Activated T-helper 17 cell treated with anti-CD3 and anti-CD28 coated beads, Interleukin-2, amount 50 U/mL, for 72 hours (primary cell): ENCODE measurements around the gene RGS7. TPM values are rescaled to one million over a fixed set of nuclear protein-coding genes. Genes with fewer than 3 reads are reported as not detected.
"Not testable (repeated sequence)": the region's sequence is repeated elsewhere in the genome, so short reads cannot be mapped to it uniquely, and the experiment has no call there.

Source experiments
- ATAC-seq: fragments of 150-1000 bp; cut with Tn5 transposase; replicated peaks from 2 replicates; pipeline ENCODE4 v1.10.0; 2021; ENCODE audit warnings: mild to moderate bottlenecking, moderate library complexity
- H3K27ac Mint-ChIP-seq: one replicate; pipeline ENCODE4 v1.8.0; 2022; ENCODE audit warnings: mixed read lengths
- H3K27me3 Mint-ChIP-seq: one replicate; pipeline ENCODE4 v1.8.0; 2022; ENCODE audit warnings: mixed read lengths
- H3K36me3 Mint-ChIP-seq: one replicate; pipeline ENCODE4 v1.8.0; 2022; ENCODE audit warnings: low read depth, mild to moderate bottlenecking, mixed read lengths
- H3K4me1 Mint-ChIP-seq: one replicate; pipeline ENCODE4 v1.8.0; 2022; ENCODE audit warnings: mixed read lengths
- H3K4me3 Mint-ChIP-seq: one replicate; pipeline ENCODE4 v1.8.0; 2022; ENCODE audit warnings: mild to moderate bottlenecking, mixed read lengths
- H3K9me3 Mint-ChIP-seq: one replicate; pipeline ENCODE4 v1.8.0; 2022; ENCODE audit warnings: mixed read lengths
- total RNA-seq, 2 donors: library from RNA; stranded (reverse); gene quantifications; one replicate each; pipeline ENCODE4 v1.2.3, GENCODE V29; 2022

The RGS7 gene
- total RNA-seq, 2 donors from 2014 or later = not detected

- H3K27me3 Mint-ChIP-seq, H3K4me3 Mint-ChIP-seq, H3K36me3 Mint-ChIP-seq, H3K4me1 Mint-ChIP-seq, ATAC-seq, H3K27ac Mint-ChIP-seq: not testable (repeated sequence)
- peaks cover 12% of the 10 kb centered on the region for H3K9me3 Mint-ChIP-seq
Observed at GRCh38 chr1:241224189-241224588, 132.8 kb downstream of the RGS7 start.

- not testable (repeated sequence) for H3K27ac Mint-ChIP-seq, ATAC-seq, H3K36me3 Mint-ChIP-seq, H3K4me1 Mint-ChIP-seq, H3K4me3 Mint-ChIP-seq, H3K27me3 Mint-ChIP-seq
- H3K9me3 Mint-ChIP-seq = peaks cover 12% of the 10 kb centered on the region
Observed at GRCh38 chr1:241222813-241223212, 134.2 kb downstream of the RGS7 start.

- Mint-ChIP-seq H3K27ac (no peak overlapping the region), H3K36me3 (no peaks in the 10 kb centered on the region), H3K4me3 (no peak overlapping the region), H3K4me1 (no peaks in the 10 kb centered on the region), H3K27me3 (no peaks in the 10 kb centered on the region), H3K9me3 (peaks cover 12% of the 10 kb centered on the region)
- ATAC-seq = no peak
Observed at GRCh38 chr1:241221319-241221718, 135.7 kb downstream of the RGS7 start.

GRCh38 chr1:241220913-241221312, 136.1 kb downstream of the RGS7 start:
- ATAC-seq, H3K27ac Mint-ChIP-seq, H3K36me3 Mint-ChIP-seq: not testable (repeated sequence)

DNA sequence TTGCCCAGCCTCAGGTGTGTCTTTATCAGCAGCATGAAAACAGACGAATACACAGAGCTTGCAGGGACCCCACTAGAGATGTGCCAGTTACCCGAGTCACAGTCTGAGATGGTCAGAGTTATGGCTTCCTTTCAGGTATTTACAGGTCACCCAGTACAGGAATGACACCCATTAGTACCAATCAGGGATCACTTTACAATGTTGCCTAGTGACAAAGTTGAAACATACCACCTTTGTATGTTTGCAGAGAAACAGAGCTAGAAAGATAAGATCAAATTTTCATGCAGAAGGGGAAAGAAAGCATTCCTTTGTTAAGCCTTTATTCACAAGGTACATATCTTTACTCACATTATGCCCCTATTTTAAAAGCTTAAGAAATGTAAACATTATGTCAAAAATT, 137.6 kb downstream of the RGS7 start:
- ATAC-seq = no peak
- peaks cover 12% of the 10 kb centered on the region for H3K9me3 Mint-ChIP-seq
- H3K4me3 Mint-ChIP-seq = no peak overlapping the region
- H3K27me3 Mint-ChIP-seq = no peaks in the 10 kb centered on the region
- H3K36me3 Mint-ChIP-seq = no peaks in the 10 kb centered on the region
- H3K4me1 Mint-ChIP-seq = no peaks in the 10 kb centered on the region
- H3K27ac Mint-ChIP-seq = no peak overlapping the region

More at GRCh38 chr1:241220913-241221312, 136.1 kb downstream of the RGS7 start:
- H3K9me3 Mint-ChIP-seq = peaks cover 12% of the 10 kb centered on the region
- not testable (repeated sequence) for H3K27me3 Mint-ChIP-seq, H3K4me3 Mint-ChIP-seq, H3K4me1 Mint-ChIP-seq

DNA sequence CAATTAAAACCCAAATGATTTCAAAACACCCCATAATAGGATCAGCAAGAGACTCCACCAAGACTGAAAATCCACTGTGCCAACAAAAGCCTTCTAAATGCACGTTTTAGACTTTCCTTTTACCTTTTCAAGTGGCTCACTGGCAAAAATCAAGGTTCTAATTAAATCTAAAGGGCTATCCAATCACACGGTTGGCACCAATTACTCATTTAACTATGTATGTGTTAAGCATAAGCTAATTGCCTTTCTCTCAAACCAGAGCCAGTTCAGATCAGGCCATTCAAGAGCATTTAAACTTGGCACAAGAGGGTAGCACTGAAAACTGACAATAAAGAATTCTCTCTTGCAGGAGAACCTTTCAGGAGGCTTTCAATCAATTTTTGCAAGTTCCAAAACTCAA, 139.5 kb downstream of the RGS7 start:
- Mint-ChIP-seq H3K4me3 (no peak overlapping the region), H3K4me1 (no peaks in the 10 kb centered on the region), H3K27ac (no peak overlapping the region), H3K27me3 (no peaks in the 10 kb centered on the region), H3K36me3 (no peaks in the 10 kb centered on the region), H3K9me3 (peaks cover 7% of the 10 kb centered on the region)
- ATAC-seq = no peak

DNA sequence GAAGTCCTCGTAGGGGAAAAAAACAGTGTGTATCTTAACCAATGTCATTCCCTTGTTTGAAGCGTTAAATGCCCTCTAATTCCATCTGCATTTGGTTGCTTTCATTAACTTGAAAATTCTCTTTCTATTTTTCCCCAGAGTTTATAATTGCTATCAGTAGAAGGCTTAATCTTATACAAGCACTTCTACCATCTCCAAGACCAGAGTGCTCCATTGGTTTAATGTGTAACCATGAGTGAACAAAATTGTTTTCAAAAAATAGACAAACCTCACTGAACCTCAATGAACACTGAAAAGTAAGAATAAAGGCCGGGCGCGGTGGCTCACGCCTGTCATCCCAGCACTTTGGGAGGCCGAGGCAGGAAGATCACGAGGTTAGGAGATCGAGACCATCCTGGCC, 141.3 kb downstream of the RGS7 start:
- no peak for ATAC-seq
- H3K36me3 Mint-ChIP-seq = no peaks in the 10 kb centered on the region
- no peaks in the 10 kb centered on the region for H3K4me1 Mint-ChIP-seq
- no peaks in the 10 kb centered on the region for H3K27me3 Mint-ChIP-seq
- peaks cover 2% of the 10 kb centered on the region for H3K9me3 Mint-ChIP-seq
- H3K4me3 Mint-ChIP-seq = no peak overlapping the region
- H3K27ac Mint-ChIP-seq = no peak overlapping the region

DNA sequence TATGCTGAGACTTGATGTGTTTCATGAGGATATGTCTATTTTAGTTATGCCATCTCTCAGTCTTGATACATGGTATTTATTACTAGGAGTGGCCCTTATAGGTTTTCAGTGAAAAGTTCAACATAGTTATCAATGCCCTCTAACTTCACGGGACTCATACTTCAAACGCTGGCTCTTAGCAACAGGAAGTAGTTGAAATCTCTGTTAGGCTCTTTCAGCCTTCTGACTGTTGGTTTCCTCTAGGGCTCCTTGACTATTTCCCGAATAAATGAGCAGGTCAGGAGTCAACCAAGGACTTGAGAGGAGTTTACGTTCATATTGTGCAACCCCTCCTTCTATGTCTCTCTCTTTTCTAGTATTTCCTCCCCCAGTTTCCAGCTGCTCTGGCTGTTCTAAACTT, 141.8 kb downstream of the RGS7 start:
- Mint-ChIP-seq H3K27me3 (no peaks in the 10 kb centered on the region), H3K27ac (no peak overlapping the region), H3K4me3 (no peak overlapping the region), H3K36me3 (no peaks in the 10 kb centered on the region), H3K9me3 (no peaks in the 10 kb centered on the region), H3K4me1 (no peaks in the 10 kb centered on the region)
- ATAC-seq = no peak

DNA sequence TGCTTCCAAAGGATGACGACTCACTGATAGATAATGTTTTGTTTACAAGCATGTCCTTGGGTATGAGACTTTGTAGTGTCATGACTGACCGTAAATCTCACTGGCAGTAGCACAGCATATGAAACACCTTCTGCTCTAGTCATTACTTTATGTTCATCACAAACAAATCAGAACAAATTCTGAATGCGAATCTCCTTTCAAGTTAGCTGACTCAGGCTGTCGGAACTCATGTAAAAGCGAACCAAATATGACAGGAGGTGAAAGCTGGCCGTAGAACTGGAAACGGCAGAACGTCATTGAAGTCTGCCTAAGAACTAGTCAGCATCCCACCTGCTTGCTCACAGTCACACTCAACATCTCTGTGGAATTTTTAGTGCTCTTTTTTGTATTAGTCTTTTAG, 143.9 kb downstream of the RGS7 start:
- no peaks in the 10 kb centered on the region for H3K9me3 Mint-ChIP-seq
- no peaks in the 10 kb centered on the region for H3K36me3 Mint-ChIP-seq
- no peaks in the 10 kb centered on the region for H3K4me1 Mint-ChIP-seq
- no peak for ATAC-seq
- H3K27me3 Mint-ChIP-seq = no peaks in the 10 kb centered on the region
- no peak overlapping the region for H3K4me3 Mint-ChIP-seq
- H3K27ac Mint-ChIP-seq = no peak overlapping the region

GRCh38 chr1:241212628-241213027, 144.4 kb downstream of the RGS7 start:
- no peaks in the 10 kb centered on the region for H3K36me3 Mint-ChIP-seq
- no peaks in the 10 kb centered on the region for H3K9me3 Mint-ChIP-seq
- H3K27me3 Mint-ChIP-seq = no peaks in the 10 kb centered on the region
- no peak overlapping the region for H3K4me3 Mint-ChIP-seq
- ATAC-seq = no peak
- no peak overlapping the region for H3K27ac Mint-ChIP-seq
- H3K4me1 Mint-ChIP-seq = no peaks in the 10 kb centered on the region

DNA sequence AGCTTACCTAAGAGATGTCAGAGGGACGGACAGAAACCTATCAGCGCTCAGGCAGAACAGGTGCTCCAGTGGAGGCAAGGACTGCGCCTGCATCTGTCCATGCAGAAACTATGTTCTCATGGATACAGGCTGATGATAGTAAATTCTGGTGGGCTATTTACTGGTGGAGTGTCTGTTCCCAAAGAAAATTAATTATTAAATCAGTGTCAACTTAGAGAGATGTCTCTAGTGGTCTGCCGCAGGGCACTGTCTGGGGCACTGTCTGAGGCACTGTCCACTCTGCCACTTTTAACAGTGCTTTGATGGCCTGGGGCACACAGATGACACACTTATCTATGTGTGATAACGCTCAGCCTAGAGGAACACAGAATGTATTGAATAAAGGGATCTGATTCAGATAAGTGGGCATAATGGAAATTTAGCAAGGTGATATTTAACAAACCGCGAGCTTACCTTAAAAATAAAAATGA, 148.1 kb downstream of the RGS7 start:
- H3K4me1 Mint-ChIP-seq = no peaks in the 10 kb centered on the region
- H3K36me3 Mint-ChIP-seq = no peaks in the 10 kb centered on the region
- H3K4me3 Mint-ChIP-seq = no peak overlapping the region
- peaks cover 4% of the 10 kb centered on the region for H3K9me3 Mint-ChIP-seq
- peaks cover 3% of the 10 kb centered on the region for H3K27me3 Mint-ChIP-seq
- H3K27ac Mint-ChIP-seq = no peak overlapping the region
- no peak for ATAC-seq

GRCh38 chr1:241203817-241204216, 153.2 kb downstream of the RGS7 start:
- H3K27me3 Mint-ChIP-seq = peaks cover 3% of the 10 kb centered on the region
- H3K9me3 Mint-ChIP-seq = peaks cover 11% of the 10 kb centered on the region
- H3K36me3 Mint-ChIP-seq = no peaks in the 10 kb centered on the region
- no peaks in the 10 kb centered on the region for H3K4me1 Mint-ChIP-seq
- no peak overlapping the region for H3K27ac Mint-ChIP-seq
- H3K4me3 Mint-ChIP-seq = no peak overlapping the region
- no peak for ATAC-seq

DNA sequence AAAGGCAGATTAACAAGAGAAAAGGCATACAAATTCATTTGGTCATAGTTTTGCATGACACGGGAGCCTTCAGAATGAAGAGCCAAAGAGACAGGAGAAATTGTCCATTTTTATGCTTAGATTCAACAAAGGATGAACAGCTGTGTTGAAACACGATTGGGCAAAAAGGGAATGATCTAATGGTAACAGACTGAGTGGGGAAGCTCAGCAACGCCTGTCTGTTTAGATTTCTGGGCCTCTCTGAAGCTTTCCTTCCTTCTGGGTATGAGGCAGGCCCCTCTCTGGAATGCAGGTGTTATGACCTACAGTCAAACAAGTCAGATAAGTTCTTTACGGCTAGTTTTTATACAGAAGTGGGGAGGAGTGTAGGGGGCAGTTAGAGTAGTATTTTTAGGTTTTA, 154.6 kb downstream of the RGS7 start:
- Mint-ChIP-seq H3K4me1 (no peaks in the 10 kb centered on the region), H3K27ac (no peak overlapping the region), H3K9me3 (peaks cover 11% of the 10 kb centered on the region), H3K36me3 (no peaks in the 10 kb centered on the region), H3K27me3 (peaks cover 3% of the 10 kb centered on the region), H3K4me3 (no peak overlapping the region)
- ATAC-seq = no peak

DNA sequence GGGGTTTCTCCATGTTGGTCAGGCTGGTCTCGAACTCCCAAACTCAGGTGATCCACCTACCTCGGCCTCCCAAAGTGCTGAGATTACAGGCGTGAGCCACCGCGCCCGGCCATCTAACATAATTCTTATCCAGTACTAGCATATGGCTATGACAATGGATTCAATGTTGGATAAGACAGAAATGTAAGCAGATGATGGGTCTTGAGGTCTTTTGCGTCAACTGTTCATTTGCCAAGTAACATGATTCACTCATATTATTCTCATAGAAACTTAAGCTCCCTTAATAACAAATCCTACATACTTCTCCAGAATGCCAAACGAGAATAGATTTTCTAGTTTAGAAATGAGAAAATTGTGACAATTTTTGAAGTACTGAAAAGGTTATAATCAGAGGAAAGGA, 170.3 kb downstream of the RGS7 start:
- Mint-ChIP-seq H3K36me3 (no peaks in the 10 kb centered on the region), H3K4me3 (no peak overlapping the region), H3K9me3 (peaks cover 8% of the 10 kb centered on the region), H3K27me3 (no peaks in the 10 kb centered on the region), H3K27ac (no peak overlapping the region), H3K4me1 (no peaks in the 10 kb centered on the region)
- no peak for ATAC-seq

DNA sequence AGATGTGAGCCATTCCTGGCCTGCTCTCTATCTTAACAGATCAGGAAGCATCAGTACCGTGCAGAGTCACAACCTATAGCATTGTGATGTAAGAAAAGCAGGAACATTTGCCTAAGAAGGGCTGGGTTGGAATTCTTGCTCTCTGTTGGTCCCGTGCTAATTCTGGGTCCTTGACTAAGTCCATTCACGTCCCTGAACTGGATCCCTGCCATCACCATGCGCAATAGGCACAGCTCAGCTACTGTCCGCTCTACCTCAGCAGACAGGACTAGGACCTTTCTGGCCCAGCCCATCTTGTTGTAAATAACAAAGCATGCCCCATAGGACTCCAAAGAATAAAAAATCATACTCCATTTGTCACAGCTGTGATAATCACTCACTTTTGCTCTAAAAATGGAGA, 175.0 kb downstream of the RGS7 start:
- H3K9me3 Mint-ChIP-seq = peaks cover 19% of the 10 kb centered on the region
- no peak for ATAC-seq
- H3K27ac Mint-ChIP-seq = no peak overlapping the region
- H3K27me3 Mint-ChIP-seq = no peaks in the 10 kb centered on the region
- H3K4me1 Mint-ChIP-seq = no peaks in the 10 kb centered on the region
- H3K36me3 Mint-ChIP-seq = no peaks in the 10 kb centered on the region
- H3K4me3 Mint-ChIP-seq = no peak overlapping the region

DNA sequence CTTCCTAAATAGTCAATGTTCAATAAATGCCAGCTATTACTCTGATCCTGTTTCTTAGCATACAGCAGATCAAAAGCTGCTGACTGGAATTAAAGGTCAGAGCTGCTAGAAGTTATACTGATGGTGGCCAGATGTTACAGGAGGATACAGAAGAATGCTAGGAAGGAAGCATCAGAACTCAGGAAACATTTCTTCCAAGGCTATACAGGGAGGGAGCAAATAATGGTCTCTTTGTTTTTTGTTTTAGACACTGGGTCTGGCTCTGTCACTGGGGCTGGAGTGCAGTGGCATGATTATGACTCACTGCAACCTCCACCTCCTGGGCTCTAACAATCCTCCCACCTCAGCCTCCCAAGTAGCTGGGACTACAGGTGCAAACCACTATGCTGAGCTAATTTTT, 175.5 kb downstream of the RGS7 start:
- no peak overlapping the region for H3K4me3 Mint-ChIP-seq
- H3K4me1 Mint-ChIP-seq = no peaks in the 10 kb centered on the region
- no peaks in the 10 kb centered on the region for H3K36me3 Mint-ChIP-seq
- no peak for ATAC-seq
- no peak overlapping the region for H3K27ac Mint-ChIP-seq
- H3K27me3 Mint-ChIP-seq = no peaks in the 10 kb centered on the region
- H3K9me3 Mint-ChIP-seq = peaks cover 21% of the 10 kb centered on the region
